ELF-1 (cell line): ENCODE results near the gene PDCL3.
A peak's percentile ranks its signal among the peaks of the same experiment; 100 is the strongest.

Experiments
- DNase-seq: peaks from one replicate; pipeline ENCODE4 v3.0.0-alpha.2; 2016; ENCODE audit warnings: low read depth, low spot score

The PDCL3 gene

DNA sequence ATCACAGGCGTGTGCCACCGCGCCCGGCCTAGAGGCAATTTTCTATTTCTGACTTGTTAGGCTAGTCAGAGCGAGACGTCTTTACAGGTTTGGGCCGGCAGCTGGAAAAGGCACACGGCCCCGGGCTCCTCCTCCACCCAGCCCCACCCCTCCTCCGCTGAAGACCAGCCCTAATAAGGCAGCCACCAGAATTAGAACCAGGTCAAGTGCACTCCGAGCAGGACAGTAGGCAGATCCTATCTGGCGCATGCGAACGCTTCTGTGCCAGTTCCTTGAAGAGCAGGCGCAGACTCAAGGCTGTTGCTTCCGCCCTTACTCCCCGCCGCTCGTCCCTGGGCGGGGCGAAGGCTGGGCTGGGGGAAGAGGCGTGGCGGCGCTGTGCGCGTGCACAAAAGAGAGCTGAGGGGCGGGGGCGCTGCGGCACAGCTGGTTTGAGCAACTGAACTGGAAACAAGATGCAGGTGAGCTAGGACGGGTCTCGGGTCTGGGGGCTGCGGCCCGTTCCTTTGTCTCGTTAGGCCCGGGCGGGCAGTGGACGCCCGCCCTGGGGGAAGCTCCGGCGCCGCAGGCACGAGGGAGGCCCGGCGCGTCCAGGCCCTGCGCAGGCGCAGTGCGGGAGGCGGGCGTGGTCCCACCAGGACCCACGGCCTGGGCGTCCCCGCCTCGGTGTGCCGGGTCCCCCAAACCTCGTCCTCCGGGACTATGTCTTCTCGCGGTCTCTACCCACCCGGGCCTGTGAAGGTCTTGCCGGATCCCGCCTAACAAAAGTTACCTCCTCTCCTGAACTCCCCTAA lies at the start of gene PDCL3:
Gene PDCL3 (plus strand): TSS at position 381 of the 794 bp plus-strand sequence. CDS start 75 bp downstream, at position 456.
- peak; percentile 99 for DNase-seq

DNA sequence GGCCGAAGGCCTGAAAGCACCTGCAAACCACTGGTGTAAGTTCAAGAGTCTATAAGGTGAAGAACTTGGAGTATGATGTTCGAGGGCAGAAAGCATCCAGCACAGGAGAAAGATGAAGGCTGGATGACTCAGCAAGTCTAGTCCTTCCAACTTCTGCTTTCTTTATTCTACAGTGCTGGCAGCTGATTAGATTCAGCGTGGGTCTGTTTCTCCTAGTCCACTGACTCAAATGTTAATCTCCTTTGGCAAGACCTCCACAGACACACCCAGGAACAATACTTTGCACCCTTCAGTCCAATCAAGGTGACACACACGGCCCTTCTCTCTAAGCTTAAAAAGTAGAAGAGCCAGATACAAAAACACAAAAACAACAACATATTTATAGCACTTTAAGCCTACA lies 49.1 kb upstream of the PDCL3 start:
- no peak for DNase-seq

- DNase-seq = no peak
Observed at GRCh38 chr2:100517556-100517955, 45.2 kb upstream of the PDCL3 start.

DNA sequence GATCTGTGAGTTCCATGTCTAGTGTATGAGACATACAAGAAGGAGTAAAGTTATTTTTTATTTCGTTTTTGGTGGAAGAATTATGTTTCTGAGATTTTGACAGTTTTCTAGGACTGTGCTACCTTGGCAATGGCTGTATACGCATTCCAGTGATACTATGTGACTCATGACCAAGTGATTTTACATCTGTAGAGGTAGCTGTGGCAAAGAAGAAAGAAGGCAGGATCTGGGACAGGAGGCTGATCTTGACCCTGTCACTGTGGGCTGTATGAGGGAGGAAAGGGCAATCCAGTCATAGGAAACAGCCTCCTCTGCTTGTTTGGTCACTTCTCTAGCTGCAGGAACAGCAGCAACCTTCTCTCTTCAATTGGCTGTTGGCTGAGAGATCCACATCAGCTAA lies 44.0 kb upstream of the PDCL3 start:
- no peak for DNase-seq

- no peak for DNase-seq
Observed at GRCh38 chr2:100520224-100520623, 42.6 kb upstream of the PDCL3 start.

GRCh38 chr2:100522430-100522829 lies 40.4 kb upstream of the PDCL3 start:
- no peak for DNase-seq

DNA sequence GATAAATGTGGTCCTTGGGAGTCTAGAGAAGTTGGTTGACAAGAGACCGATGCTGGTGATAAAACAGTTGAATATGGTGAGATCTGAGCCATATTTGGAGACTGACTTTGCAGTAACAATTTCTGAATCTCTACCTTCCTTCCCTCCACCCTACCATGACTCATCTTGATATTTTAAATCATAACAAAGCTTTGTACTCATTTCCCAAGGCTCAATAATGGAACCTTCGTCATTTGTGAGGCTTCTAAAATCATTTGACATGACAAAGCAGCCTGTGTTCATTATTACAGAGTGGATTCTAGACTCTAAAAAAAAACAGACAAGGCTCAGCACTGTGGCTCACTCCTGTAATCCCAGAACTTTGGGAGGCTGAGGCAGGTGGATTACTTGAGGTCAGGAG lies 38.5 kb upstream of the PDCL3 start:
- DNase-seq = no peak

GRCh38 chr2:100526868-100527267 lies 35.9 kb upstream of the PDCL3 start:
- DNase-seq = no peak

DNA sequence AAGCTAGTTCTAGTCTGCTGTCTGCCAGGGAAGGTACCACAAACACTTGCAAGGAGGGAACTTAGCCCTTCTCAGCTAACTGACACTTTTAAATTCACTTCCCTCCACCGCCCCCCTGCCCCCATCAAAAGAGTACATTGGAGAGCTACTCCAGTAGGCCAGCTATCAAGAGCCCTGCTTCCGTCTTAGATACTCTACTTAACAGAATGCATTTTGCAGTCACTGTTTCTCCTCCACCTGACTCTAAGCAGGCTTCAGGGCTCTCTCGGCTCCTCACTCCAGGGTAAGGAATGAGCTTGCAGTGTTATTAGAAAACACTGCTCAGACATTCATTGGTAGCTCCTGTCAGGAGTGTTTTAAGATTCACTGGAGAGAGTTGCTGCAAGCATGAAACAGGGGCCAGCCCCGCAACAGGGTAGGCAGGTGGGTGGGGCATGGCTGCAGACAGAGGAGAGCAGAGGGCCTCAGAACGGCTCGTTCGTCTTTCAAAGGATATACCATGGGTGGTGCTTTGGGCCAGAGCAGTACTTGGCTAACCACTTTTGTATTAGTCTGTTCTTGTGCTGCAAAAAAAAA lies 35.3 kb upstream of the PDCL3 start:
- no peak for DNase-seq

GRCh38 chr2:100529176-100529575 lies 33.6 kb upstream of the PDCL3 start:
- DNase-seq = no peak

DNA sequence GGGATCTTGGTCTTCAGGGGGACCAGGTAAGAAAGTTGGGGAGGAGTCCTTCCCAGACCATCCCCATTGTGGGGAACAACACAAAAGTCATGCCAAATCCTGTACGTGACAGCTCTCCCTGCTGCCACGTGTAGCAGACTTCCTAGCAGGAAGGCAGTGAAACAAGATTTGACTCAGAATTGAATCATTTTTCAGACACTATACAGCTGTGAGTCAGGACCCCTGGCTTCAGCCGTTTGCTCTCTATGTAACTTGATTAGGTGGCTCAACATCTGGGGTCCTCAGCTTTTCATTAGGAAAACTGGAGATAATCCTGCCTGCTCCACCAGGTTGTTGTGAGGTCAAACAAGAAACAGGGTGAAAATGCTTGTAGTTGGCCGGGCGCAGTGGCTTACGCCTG lies 32.9 kb upstream of the PDCL3 start:
- no peak for DNase-seq

- DNase-seq = no peak
Observed at GRCh38 chr2:100535855-100536254, 26.9 kb upstream of the PDCL3 start.

DNA sequence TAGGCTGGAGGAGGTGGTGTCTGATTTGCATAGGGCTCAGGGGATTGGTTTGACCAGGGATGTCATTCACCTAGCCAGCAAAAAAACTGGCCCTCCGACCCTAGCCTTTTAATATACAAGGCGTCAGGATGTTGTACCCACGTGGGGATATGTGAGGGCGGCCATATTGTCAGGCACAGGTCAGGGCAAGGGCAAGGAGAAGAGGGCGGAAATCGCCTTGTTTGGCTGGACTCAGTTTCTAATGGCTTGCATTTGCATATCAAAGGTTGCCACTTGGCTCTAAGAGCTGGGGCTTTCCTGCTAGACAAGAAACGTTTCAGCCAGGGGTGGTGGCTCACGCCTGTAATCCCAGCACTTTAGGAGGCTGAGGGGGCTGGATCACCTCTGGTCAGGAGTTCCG lies 24.9 kb upstream of the PDCL3 start:
- DNase-seq = peak; percentile 83

- DNase-seq = no peak
Observed at GRCh38 chr2:100539221-100539620, 23.6 kb upstream of the PDCL3 start.

GRCh38 chr2:100541404-100541803 lies 21.4 kb upstream of the PDCL3 start:
- DNase-seq = no peak

DNA sequence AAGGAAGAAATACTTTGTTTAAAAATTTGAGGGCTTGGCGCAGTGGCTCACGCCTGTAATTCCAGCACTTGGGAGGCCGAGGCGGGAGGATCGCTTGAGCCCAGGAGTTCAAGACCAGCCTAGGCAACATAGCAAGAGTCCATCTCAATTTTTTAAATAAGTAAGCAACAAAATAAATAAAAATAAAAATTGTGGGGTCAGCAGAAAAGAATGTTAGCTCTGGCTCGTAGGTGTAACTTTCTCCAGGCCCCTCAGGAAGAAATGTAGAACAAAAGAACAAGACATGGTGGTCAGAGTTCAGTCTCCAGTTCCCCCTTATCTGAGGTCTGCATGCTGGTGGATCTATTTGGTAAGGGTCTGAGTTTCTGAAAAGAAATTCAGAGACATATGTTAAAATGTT lies 20.4 kb upstream of the PDCL3 start:
- no peak for DNase-seq

GRCh38 chr2:100544911-100545596 lies 17.7 kb upstream of the PDCL3 start:
- no peak for DNase-seq

- DNase-seq = no peak
Observed at GRCh38 chr2:100546469-100546868, 16.3 kb upstream of the PDCL3 start.

DNA sequence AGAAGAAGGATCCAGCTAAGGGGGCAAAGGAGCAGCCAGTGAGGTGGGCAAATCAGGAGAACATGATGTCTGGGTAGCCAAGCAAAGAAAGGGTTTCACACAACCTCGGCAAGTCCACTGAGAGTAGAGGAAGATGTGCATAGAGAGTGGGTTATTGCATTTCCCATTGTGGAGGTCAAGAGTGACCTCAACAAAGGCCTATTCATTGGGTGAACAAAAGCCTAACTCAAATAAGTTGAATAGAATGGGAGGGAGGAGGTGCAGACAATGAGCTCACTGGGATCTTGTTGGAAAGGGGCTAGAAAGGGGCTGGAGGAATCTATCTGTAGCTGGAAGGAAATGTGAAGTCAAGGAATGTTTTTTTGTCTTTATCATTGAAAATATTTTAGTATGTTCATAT lies 14.0 kb upstream of the PDCL3 start:
- DNase-seq = no peak

DNA sequence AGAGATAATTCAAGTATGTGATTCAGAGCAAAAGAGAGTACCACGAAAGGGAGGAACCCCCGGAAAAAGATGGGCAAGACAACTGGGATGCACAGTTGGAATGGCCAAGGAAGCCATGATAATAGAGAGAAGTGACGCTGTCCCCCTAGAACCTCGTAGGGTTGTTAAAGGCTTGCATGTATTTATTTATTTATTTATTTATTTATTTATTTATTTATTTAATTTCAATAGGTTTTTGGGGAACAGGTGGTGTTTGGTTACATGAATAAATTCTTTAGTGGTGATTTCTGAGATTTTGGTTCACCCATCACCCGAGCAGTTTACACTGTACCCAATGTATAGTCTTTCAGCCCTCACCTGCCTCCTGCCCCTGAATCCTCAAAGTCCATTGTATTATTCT lies 11.5 kb upstream of the PDCL3 start:
- DNase-seq = no peak

GRCh38 chr2:100554798-100555407 lies 7.9 kb upstream of the PDCL3 start:
- DNase-seq = no peak

DNA sequence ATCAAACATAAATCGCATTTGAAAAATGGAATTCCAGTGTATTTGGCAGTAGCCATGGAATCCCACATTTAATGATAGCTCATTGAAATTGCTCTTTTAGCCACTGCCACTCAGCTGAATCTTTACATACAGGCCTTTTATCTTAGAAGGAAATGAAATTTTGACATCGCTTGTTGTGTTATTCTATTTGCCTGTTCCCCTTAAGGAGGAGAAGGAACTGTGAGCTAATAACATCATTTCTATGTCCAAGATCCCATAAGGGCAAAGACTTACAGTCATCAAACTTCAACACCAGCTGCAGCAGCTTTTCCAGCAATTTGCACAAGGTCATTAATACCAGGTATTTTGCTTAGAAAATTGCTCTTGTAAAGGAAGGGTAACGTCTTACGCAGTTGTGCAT lies 6.0 kb upstream of the PDCL3 start:
- DNase-seq = no peak
